ENCODE results near the gene MTHFD1.

The MTHFD1 gene

DNA sequence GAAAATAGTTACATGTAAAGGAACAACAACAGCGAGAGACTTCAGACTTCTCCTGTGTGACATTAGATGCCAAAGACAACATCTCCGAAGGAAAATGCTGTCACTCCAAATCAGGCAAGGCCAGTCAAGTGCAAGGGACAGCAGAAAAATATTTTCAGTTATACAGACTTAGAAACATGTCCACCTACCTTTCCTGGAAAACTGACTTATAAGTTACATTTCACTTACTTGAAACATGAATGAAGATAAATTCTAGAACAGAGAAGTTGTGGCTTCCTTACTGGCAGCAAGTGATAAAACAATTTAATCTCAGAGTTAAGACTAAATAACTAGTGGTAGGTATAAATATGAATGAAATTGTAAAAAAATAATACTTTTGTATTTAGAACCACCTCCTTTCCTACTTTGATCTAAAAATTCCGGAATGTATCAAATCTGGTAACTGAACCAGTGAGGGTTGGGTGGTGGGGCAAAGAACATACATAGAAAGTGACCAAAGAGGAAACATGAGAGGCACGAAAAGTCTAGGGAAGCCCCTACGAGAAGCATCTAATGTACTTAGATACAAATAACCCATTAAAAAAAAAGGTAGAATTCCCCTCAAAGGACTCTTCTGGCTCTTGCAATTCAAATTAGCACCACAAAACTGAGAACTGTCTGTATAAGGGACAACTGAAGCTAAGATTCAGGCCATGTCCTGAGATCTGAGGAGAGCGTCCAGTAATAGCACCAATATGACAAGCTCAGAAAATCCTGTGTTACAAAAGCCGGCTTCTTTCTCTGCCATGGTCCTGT, 21.2 kb downstream of the MTHFD1 start:
- no peak overlapping the region for H3K4me3 ChIP-seq (ENCODE audit: control insufficient read depth, low read depth, low read length)
- TF ChIP-seq, protein P1, sequence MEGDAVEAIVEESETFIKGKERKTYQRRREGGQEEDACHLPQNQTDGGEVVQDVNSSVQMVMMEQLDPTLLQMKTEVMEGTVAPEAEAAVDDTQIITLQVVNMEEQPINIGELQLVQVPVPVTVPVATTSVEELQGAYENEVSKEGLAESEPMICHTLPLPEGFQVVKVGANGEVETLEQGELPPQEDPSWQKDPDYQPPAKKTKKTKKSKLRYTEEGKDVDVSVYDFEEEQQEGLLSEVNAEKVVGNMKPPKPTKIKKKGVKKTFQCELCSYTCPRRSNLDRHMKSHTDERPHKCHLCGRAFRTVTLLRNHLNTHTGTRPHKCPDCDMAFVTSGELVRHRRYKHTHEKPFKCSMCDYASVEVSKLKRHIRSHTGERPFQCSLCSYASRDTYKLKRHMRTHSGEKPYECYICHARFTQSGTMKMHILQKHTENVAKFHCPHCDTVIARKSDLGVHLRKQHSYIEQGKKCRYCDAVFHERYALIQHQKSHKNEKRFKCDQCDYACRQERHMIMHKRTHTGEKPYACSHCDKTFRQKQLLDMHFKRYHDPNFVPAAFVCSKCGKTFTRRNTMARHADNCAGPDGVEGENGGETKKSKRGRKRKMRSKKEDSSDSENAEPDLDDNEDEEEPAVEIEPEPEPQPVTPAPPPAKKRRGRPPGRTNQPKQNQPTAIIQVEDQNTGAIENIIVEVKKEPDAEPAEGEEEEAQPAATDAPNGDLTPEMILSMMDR (IDR thresholded peaks at IDR 0.05; ENCODE audit: control insufficient read depth, insufficient read depth, low read depth, low read length, missing control alignments), result no peak
- no peak for DNase-seq (ENCODE audit: low read depth)

DNA sequence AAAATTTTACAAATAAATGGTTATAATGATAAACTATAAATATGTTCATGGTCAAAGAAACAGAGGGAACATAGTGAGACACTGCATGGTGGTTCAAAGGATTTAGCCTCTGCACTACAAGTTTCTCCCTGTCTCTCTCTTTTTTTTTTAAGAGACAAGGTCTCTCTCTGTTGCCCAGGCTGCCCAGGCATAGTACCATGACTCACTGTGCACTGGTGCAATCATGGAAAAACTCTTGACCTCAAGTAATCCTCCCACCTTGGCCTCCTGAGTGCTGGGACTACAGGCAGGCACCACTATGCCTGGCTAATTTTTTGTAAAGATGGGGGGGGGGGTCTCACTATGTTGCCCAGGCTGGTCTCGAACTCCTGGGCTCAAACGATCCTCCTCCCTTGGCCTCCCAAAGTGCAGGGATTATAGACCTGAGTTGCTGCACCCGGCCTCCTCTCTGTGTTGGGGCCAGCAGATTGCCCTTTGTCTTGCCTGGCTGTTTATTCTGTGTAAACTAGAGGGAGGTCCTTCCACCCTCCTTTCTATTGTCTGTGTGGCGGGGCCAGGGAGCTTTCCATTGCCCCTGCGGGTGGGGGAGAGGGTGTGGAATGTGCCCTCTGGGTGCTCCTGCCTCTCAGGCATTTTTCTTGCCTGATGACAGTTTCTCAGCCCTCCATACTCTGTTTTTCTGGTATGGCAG, 22.1 kb downstream of the MTHFD1 start:
- DNase-seq (ENCODE audit: low read depth), result no peak
- TF ChIP-seq, protein P1 (IDR thresholded peaks at IDR 0.05; ENCODE audit: control insufficient read depth, insufficient read depth, low read depth, low read length, missing control alignments), result no peak
- H3K4me3 ChIP-seq (ENCODE audit: control insufficient read depth, low read depth, low read length), result no peak overlapping the region

DNA sequence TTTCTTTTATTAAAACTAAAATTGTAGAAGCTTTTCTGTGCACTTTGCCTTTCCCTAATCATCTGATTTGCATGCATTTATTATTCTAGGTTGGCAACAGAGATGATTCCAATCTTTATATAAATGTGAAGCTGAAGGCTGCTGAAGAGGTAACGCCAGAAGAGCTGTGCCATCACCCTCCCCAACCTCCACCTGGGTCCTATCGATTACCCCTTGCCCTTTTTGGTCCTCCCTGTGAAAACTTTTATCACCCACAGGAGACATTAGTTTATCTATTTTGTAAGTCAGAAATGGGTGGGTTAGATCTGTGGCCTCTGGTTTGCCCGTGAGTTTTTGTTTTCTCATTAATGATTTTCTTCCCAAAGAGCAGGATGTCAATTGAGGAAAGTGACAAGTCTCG, 22.8 kb downstream of the MTHFD1 start:
- no peak for DNase-seq (ENCODE audit: low read depth)
- H3K4me3 ChIP-seq (ENCODE audit: control insufficient read depth, low read depth, low read length), result no peak overlapping the region
- TF ChIP-seq, protein P1 (IDR thresholded peaks at IDR 0.05; ENCODE audit: control insufficient read depth, insufficient read depth, low read depth, low read length, missing control alignments), result no peak

DNA sequence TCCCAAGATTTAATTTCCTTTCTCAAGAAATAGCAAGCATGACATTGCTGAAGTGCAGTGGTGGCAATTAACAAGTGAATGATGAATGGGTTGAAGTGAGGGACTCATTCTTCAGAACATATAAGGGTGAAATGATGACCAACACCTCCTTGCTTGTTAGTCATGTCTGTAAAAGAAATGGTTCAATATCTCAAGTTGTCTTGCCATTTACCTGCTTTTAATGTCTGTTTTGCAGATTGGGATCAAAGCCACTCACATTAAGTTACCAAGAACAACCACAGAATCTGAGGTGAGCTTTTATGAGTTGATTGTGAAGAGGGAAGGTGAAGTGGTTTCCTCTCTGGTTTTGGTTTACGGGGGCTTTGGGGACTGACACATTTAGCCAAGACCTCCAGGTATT, 24.1 kb downstream of the MTHFD1 start:
- no peak for DNase-seq (ENCODE audit: low read depth)
- TF ChIP-seq, protein P1 (IDR thresholded peaks at IDR 0.05; ENCODE audit: control insufficient read depth, insufficient read depth, low read depth, low read length, missing control alignments), result no peak
- no peak overlapping the region for H3K4me3 ChIP-seq (ENCODE audit: control insufficient read depth, low read depth, low read length)

DNA sequence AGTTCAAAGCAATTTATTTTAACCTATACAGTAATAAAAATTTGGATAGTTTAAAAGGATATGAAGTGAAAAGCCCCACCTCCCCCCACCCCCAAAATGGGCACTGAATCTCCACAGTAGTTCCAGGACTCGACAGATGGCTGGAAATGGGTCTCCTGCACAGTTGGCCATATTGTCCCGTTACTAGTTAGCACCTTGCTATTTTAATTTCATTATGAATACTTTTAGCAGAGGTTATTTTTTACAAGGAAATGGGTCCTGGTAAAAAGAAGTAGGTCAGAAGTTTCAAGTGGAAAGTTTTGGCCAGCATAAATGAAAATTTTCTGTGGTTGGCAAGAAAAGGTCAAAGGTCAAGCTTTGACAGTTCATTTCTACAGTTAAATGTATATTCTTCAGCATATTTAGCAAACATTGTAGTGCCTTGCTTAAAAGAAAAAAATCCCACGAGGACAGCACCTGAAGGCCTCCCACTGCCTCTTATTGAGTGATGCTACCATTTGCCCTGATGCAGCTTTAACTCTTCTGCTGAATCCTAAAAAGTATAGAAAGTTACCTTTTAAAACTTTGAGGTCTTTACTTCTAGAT, 28.3 kb downstream of the MTHFD1 start:
- no peak overlapping the region for H3K4me3 ChIP-seq (ENCODE audit: control insufficient read depth, low read depth, low read length)
- no peak for DNase-seq (ENCODE audit: low read depth)
- TF ChIP-seq, protein P1 (IDR thresholded peaks at IDR 0.05; ENCODE audit: control insufficient read depth, insufficient read depth, low read depth, low read length, missing control alignments), result no peak

DNA sequence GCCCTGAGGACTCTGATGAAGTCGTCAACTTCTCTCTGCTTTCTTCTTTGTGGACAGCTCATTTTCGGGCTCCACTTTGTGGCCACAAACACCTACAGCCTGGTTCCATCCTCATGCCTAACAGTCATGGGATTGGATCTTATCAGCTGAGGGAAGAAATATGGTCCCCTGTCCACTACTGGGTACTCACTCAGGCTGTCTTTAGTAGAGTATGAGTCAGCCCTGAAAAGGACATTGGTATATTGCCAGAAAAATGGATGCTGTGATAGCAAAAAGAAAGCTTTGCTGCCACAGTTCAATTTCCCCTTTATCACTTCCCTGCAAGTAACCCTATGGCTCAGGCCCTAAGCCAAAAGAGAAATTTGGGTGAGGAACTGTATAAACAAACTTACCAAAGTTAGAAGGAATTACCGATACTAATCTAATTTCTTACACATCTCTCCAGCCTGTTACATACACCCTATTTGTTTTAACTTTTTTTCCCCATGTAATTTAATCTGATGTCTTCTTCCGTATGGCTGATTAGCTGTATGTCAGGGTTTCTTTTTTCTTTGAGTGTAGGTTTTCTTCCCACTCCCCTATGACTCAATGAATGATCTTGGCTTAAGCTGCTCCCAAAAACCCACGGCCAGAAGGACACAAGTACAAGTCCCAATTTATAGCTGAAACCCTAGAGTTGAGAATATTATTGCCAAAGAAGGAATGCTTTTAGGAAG, 29.1 kb downstream of the MTHFD1 start:
- DNase-seq (ENCODE audit: low read depth), result no peak
- TF ChIP-seq, protein P1 (IDR thresholded peaks at IDR 0.05; ENCODE audit: control insufficient read depth, insufficient read depth, low read depth, low read length, missing control alignments), result no peak
- no peak overlapping the region for H3K4me3 ChIP-seq (ENCODE audit: control insufficient read depth, low read depth, low read length)

Data from AG09309 (cell line).